HG03066 (cell line): ENCODE measurements around the gene PLPP1.
A peak's percentile ranks its signal among the peaks of the same experiment; 100 is the strongest.
"Not testable (repeated sequence)": the region's sequence is repeated elsewhere in the genome, so short reads cannot be mapped to it uniquely, and the experiment has no call there.

ENCODE experiments used
- ATAC-seq: cut with Tn5 transposase; IDR thresholded peaks from one replicate; pipeline ENCODE4 v1.9.1; 2021; ENCODE audit warnings: low read depth; ENCODE audit not compliant: unreplicated experiment

Gene PLPP1

GRCh38 chr5:55547781-55548180 lies 13.0 kb upstream of the PLPP1 start:
- no peak for ATAC-seq

- ATAC-seq: no peak
Measured at GRCh38 chr5:55546947-55547346, 12.2 kb upstream of the PLPP1 start.

GRCh38 chr5:55544341-55544740 lies 9.6 kb upstream of the PLPP1 start:
- no peak for ATAC-seq

GRCh38 chr5:55541056-55541635 lies 6.4 kb upstream of the PLPP1 start:
- ATAC-seq: no peak

- peak; percentile 40 for ATAC-seq
Measured at GRCh38 chr5:55540525-55540924, 5.8 kb upstream of the PLPP1 start.

GRCh38 chr5:55540024-55540423 lies 5.3 kb upstream of the PLPP1 start:
- ATAC-seq: peak; percentile 31

GRCh38 chr5:55538661-55539060 lies 3.9 kb upstream of the PLPP1 start:
- no peak for ATAC-seq

- not testable (repeated sequence) for ATAC-seq
Measured at GRCh38 chr5:55537315-55537714, 2.6 kb upstream of the PLPP1 start.

GRCh38 chr5:55535199-55535905 lies 588 bp upstream of the PLPP1 start:
- ATAC-seq: peak; percentile 14

- peak; percentile 36 for ATAC-seq
Measured at GRCh38 chr5:55533521-55534435, 986 bp downstream of the PLPP1 start.

GRCh38 chr5:55530669-55531068 lies 4.1 kb downstream of the PLPP1 start:
- no peak for ATAC-seq

GRCh38 chr5:55524816-55525215 lies 9.9 kb downstream of the PLPP1 start:
- ATAC-seq: no peak

GRCh38 chr5:55523293-55523692 lies 11.5 kb downstream of the PLPP1 start:
- no peak for ATAC-seq

- ATAC-seq: no peak
Measured at GRCh38 chr5:55521881-55522280, 12.9 kb downstream of the PLPP1 start.

- ATAC-seq: no peak
Measured at GRCh38 chr5:55520117-55520839, 14.5 kb downstream of the PLPP1 start.

GRCh38 chr5:55518831-55519390 lies 15.9 kb downstream of the PLPP1 start:
- ATAC-seq: no peak

- no peak for ATAC-seq
Measured at GRCh38 chr5:55517804-55518203, 17.0 kb downstream of the PLPP1 start.

GRCh38 chr5:55511010-55511409 lies 23.8 kb downstream of the PLPP1 start:
- ATAC-seq: no peak

GRCh38 chr5:55510523-55510880 lies 24.3 kb downstream of the PLPP1 start:
- no peak for ATAC-seq

- ATAC-seq: no peak
Measured at GRCh38 chr5:55509796-55510522, 24.8 kb downstream of the PLPP1 start.
